C4-2B (cell line): ENCODE results near the gene OPCML.

Source experiments
- H3K27ac ChIP-seq: fragments of 450-650 bp; 2 replicates; pipeline ENCODE4 v1.5.1; 2017
- ZFX ChIP-seq: fragments of 450-650 bp; IDR thresholded peaks from 2 replicates; pipeline ENCODE4 v1.6.1; 2017
- TF ChIP-seq, protein P1 (sequence below): fragments of 450-650 bp; conservative IDR thresholded peaks from 2 replicates; pipeline ENCODE4 v1.5.1; 2017; ENCODE audit warnings: mild to moderate bottlenecking

Gene OPCML

DNA sequence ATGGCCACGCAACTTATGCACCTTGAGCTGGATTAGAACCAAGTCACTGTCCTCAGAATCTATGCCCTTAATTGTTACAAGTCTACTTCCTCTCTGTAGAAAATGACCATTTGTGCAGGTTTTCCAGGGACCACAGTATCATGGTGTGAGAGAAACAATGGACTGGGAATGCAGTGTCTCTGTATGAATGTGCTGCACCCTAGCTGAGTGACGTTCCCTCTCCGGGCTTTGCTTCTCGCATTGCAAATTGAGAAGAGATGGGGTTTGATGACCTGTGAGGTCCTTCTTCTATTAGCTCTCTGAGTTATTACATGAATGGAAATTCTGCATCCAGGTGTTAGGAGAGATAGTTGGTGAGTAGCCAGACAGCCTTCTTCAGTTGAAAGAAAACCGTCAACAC is 1109.6 kb downstream of the OPCML start:
- no peak overlapping the region for H3K27ac ChIP-seq
- TF ChIP-seq ZFX: no peak
- TF ChIP-seq, protein P1, sequence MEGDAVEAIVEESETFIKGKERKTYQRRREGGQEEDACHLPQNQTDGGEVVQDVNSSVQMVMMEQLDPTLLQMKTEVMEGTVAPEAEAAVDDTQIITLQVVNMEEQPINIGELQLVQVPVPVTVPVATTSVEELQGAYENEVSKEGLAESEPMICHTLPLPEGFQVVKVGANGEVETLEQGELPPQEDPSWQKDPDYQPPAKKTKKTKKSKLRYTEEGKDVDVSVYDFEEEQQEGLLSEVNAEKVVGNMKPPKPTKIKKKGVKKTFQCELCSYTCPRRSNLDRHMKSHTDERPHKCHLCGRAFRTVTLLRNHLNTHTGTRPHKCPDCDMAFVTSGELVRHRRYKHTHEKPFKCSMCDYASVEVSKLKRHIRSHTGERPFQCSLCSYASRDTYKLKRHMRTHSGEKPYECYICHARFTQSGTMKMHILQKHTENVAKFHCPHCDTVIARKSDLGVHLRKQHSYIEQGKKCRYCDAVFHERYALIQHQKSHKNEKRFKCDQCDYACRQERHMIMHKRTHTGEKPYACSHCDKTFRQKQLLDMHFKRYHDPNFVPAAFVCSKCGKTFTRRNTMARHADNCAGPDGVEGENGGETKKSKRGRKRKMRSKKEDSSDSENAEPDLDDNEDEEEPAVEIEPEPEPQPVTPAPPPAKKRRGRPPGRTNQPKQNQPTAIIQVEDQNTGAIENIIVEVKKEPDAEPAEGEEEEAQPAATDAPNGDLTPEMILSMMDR: no peak

DNA sequence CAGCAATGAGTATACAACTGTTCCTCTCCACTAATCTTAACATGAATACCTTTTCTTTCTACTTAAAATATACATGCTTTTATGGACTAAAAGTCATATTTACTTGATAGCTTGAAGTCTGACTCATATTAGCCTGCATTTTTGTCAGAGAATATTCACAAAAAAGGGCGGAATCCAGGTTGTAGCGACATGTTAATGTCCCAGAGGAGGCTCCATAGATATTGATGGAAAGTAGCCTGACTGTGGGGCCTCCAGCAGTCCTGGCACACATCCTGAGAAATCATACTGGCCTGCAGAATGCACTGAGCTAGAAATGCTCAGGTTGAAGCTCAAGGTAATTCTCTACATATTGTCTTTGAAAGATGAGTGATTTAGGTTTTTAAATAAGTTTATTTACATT is 1110.7 kb downstream of the OPCML start:
- H3K27ac ChIP-seq: no peak overlapping the region
- TF ChIP-seq, protein P1: no peak
- no peak for TF ChIP-seq ZFX

DNA sequence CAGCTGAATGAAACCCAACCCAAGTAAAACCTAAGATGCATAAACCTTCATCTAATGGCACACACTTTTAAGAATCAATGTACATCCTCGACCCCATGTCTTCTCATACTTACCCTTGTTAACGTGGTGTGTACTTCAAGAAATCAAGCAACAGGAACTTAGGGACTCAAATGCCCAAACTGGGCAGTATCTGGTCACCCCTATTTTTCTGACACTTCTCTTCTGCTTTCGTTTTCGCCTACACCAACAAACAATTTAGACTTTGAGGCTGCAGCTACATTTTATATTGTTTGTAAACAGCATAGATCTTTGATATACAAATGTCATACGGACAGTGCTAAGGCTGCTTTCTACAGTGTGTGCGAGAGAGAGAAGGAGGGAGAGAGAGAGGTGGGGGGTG is 1117.8 kb downstream of the OPCML start:
- TF ChIP-seq ZFX: no peak
- TF ChIP-seq, protein P1: no peak
- H3K27ac ChIP-seq: no peak overlapping the region

DNA sequence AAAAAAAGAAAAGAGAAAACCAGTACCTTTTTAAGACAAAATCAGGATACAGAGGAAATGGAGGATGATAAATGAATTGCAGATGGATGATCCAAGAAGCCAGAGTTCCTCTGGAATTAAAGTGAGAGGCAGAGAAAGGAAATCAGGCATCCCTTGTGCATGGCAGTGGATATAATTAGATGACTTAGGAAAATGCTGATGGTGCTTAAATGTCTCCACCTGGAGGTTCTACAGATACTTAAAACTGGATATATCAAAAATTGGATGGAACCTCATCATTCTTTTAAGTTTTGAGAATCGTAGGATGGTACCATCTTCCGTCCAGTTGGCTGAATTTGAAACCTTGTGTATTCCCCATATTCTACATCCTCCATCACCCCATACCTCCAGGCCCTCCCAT is 1121.9 kb downstream of the OPCML start:
- TF ChIP-seq ZFX: no peak
- TF ChIP-seq, protein P1: no peak
- H3K27ac ChIP-seq: no peak overlapping the region

DNA sequence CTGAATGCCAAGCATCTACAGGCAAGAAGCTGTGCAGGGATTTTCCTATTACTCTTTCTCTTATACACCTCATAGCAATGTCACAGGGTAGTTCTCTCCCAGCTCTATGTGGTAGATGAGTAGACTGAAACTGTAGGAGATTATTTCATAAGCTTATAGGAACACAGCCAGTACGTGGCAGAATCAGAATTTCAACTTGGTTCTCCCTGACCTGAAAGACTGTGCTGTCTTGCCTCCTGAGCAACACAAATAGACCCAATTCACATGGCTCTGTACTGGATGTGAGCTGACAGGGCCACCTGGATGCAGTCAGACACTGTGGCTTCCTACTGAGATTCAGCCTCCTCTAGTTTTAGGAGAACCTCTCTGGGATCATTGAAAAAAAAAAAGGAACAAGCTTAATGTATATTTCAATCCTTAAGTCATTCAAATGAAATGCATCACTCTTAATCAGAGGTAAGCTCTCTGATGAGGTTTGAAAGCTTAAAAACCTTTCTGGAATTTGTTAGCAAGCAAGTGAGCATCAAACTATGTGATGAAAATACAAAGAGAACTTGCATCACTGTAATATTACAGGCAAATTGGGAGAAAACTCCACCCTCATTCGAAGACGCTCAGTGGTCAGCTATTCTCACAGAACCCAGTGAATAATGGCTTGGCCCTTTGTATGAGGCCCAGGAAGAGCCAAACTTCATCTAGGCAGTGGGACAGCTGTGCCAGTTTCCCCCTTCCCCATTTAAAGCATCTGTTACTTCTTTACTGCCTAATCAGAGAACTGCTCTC is 1122.5 kb downstream of the OPCML start:
- H3K27ac ChIP-seq: no peak overlapping the region

DNA sequence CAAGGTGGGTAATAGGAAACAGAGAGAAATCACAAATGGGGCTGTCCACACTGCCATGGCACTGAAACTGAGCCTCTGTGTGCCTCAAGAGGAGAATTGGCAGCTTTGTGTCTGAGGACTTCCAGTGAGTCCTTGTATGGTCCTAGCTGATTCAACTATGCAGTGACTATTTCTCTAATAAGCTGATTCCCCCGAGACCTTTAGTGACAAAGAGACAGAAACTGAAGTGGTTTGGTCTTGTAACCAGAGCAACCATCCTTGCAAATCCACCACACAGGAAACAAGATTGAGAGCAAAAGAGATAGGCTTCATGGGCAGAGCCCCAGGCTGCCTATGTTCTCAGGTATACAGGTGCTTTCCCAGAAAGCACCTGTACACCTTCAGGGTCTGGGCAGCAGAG is 1123.4 kb downstream of the OPCML start:
- TF ChIP-seq ZFX: no peak
- TF ChIP-seq, protein P1: no peak
- no peak overlapping the region for H3K27ac ChIP-seq

More for the DNA sequence above, 1122.5 kb downstream of the OPCML start:
- TF ChIP-seq, protein P1: no peak
- TF ChIP-seq ZFX: no peak

DNA sequence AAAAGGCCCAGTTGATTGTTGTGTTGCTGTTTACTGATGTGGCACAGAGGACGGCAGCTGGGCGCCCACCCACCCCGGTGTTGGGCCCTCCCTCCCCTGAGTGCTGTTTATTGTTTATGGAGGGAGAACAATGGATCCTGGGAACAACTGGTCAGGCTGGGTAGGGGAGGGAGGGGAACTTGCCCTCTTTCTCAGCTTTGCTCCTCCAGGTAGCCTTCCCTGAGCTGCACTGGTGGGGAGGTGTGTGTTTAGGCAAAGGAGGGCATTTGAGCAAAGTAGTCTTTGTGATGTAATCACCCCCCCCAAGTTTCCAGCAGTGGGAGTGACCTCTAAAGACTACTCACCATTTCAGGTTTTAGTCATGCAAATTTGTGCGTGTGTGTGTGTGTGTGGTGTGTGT is 1126.6 kb downstream of the OPCML start:
- TF ChIP-seq, protein P1: no peak
- no peak overlapping the region for H3K27ac ChIP-seq
